Mucosa of gallbladder (tissue), 1 donor: ENCODE results near the gene ADAD2. TPM values are rescaled to one million over a fixed set of nuclear protein-coding genes. Genes with fewer than 3 reads are reported as not detected.
"Not testable (repeated sequence)": the region's sequence is repeated elsewhere in the genome, so short reads cannot be mapped to it uniquely, and the experiment has no call there.

ENCODE experiments used
- DNase-seq: peaks from one replicate; pipeline ENCODE4 v3.0.0-alpha.2; 2020; ENCODE audit warnings: low spot score
- total RNA-seq: library from RNA; stranded (reverse); gene quantifications from one replicate; pipeline ENCODE4 v1.2.1, GENCODE V29; 2021
- donor health status: DM: no; HTN: no; CAD: no.

ADAD2 gene
- total RNA-seq, 1 donor from 2014 or later: 0.60 TPM

- DNase-seq: no peak
Measured at GRCh38 chr16:84195201-84196093, 4.5 kb downstream of the ADAD2 start.

DNA sequence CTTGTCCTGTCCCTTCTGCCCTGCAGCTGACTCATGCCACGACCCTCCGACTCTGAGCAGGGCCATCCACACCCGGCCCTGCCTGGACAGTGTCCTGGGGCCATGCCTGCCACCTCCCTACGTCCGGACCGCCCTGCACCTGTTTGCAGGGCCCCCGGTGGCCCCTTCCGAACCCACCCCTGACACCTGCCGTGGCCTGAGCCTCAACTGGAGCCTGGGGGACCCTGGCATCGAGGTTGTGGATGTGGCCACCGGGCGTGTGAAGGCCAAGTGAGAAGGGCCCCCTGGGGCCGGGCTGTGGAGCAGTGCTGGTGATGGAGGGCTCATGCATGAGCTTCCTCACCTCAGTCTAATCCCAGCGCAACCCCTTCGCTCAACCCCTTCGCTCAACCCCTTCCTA lies 5.1 kb downstream of the ADAD2 start:
- DNase-seq: no peak

DNA sequence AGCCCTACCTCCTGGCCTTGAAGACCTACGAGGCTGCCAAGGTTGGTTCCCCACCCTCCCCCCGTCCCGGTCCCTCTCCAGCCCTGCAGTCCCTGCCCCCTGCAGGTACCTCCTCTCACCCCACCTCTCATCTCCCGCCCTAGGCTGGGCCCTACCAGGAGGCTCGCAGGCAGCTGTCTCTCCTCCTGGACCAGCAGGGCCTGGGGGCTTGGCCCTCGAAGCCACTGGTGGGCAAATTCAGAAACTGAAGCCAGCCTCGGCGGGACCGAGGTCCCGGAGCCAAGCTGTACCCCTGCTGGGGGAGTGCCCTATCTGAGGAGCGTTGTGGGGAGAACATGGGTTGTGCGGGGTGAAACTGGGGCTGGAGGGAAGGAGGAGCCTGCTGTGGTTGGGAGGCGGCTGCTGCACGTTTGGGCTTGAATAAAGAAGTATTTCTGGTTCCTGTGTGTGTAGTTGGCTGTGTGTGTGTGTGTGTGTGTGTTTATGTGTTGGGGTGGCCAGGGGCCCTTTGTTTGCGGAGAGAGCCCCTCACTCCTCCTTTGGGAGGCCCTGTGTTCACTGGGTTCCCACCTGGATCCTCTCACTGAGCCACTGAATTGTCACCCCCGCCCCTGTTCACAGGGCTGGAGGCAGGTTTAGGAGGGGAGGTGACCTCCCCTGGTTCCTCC lies 5.9 kb downstream of the ADAD2 start:
- DNase-seq: no peak

DNA sequence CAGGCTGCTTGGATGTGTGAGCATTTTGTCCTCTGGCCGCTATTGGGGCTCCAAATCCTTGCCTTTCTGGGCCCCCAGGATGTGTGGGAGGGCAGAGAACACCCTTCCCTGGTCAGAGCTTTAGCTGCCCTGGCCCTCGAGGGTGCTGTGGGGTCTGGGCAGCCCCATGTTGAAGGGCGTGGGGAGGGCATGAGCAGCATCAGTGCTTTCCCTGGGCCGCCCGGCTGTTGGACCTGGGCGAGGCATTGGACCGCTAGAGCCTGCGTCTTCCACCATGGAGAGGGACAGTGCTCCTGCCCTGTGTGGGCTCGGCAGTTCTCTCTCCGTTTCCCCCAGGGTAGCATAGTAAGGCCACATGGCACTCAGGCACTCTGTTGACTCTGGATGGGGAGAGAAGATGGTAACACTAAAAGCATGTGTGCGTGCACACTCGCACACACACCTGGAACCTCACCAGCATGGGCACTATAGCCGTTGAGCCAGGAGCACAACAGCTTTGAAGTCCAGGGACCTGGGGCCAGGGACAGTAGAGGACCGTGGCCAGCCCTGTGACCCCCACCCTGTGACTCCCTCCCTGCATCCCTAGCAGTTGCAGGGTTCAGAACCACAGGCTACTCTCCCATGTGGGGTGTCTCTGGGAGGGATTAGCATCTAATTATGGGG lies 6.6 kb downstream of the ADAD2 start:
- DNase-seq: no peak

GRCh38 chr16:84198401-84198800 lies 7.4 kb downstream of the ADAD2 start:
- no peak for DNase-seq

- DNase-seq: no peak
Measured at GRCh38 chr16:84199097-84199496, 8.1 kb downstream of the ADAD2 start.

DNA sequence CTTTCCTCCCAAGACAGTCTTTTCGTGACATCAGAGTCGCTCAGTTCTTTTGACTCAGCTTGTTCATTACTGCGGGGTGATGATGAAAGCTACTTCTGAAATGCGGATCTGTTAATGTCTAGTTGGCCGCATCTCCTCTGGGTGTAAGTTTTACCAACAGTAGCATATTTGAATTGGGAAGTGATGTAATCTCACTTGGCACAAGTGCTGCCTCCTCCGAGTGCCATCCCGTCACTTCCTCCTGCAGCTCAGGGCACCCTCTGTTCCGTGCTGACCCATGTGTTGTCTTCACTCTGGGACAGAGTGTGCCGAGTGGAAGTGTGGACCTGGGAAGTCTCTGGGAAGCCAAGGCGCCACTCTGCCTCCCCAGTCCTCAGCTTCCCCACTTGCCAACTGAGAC lies 8.9 kb downstream of the ADAD2 start:
- no peak for DNase-seq

DNA sequence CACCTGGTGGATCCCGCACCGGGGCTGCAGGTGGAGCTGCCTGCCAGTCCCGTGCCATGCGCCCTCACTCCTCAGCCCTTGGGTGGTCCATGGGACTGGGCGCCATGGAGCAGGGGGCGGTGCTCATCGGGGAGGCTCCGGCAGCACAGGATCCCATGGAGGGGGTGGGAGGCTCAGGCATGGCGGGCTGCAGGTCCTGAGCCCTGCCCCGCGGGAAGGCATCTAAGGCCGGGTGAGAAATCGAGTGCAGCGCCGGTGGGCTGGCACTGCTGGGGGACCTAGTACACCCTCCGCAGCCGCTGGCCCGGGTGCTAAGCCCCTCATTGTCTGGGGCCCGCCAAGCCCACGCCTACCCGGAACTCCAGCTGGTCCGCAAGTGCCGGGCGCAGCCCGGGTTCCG lies 13.6 kb downstream of the ADAD2 start:
- not testable (repeated sequence) for DNase-seq

GRCh38 chr16:84205123-84205522 lies 14.2 kb downstream of the ADAD2 start:
- not testable (repeated sequence) for DNase-seq

GRCh38 chr16:84205976-84206691 lies 15.2 kb downstream of the ADAD2 start:
- DNase-seq: no peak

GRCh38 chr16:84207251-84207650 lies 16.3 kb downstream of the ADAD2 start:
- DNase-seq: no peak

DNA sequence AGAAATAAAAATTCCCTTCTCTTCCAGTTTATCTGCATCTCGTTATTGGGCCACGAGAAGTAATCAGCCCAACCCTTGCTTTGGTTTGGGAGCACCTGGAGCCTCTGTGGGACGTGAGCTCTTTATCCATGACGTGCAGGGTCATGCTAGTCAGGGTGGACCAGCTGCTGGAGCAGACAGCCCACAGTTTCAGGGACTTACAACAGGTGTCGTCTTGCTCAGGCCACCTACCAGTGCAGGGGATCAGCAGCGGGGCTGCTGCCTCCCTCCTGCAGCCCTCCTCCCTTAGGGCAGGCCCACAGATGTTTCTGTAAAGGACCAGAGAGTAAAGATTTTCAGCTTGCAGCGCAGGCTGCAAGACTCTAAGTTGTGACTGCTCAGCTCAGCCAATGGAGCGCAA lies 16.9 kb downstream of the ADAD2 start:
- DNase-seq: no peak

DNA sequence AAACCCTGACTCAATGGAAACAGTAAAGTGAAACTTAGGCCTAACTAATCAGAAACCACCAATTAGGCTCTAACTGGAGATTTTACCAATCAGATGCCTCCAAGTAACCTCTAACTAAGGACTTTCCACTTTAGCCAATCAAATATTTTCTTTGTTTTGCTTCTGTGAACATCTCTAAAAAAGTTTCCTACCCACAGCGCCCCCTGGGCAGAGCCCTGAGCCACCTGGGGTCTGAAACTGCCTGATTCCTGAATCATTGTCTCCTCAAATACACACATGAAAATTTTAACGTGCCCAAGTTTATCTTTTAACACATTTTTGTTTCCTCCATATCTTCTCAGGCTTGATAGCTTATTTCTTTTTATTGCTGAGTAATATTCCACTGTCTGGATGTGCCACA lies 19.0 kb downstream of the ADAD2 start:
- no peak for DNase-seq

GRCh38 chr16:84212154-84212553 lies 21.2 kb downstream of the ADAD2 start:
- no peak for DNase-seq

DNA sequence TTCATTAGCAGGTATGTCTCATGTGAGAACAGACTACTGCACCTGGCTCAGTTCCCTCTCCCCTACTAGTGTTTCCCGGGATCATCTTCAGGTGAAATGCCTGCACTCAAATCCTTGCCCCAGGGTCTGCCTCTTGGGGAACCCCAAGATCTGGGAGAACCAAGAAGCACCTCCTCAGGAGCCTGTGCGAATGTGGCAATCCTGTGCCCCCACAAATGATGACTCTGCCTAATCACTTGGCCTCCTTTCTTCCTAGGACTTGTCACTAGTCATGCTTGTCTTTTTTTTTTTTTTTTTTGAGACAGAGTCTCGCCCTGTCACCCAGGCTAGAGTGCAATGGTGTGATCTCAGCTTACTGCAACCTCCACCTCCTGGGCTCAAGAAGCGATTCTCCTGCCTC lies 21.7 kb downstream of the ADAD2 start:
- no peak for DNase-seq

GRCh38 chr16:84214451-84215066 lies 23.6 kb downstream of the ADAD2 start:
- no peak for DNase-seq

DNA sequence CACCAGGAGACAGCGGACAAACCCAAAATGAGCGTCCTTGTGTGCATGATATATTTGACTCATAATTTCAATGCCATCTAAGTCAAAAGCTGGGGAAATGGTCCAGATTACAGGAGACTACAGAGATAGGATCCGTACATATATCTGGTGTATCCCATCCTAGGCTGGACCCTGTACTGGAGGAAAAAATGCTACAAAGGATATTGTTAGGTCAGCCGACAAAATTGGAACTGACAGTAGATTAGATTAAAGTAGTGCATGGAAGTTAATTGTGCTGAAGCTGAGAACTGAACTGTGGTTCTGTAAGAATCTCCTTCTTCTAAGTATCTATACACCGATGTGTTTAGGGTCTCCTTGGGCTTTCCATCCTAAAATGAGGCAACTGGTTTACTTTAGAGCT lies 24.6 kb downstream of the ADAD2 start:
- DNase-seq: no peak

- DNase-seq: not testable (repeated sequence)
Measured at GRCh38 chr16:84216144-84216543, 25.2 kb downstream of the ADAD2 start.

- no peak for DNase-seq
Measured at GRCh38 chr16:84218176-84218823, 27.3 kb downstream of the ADAD2 start.

GRCh38 chr16:84218956-84219355 lies 28.0 kb downstream of the ADAD2 start:
- DNase-seq: no peak

DNA sequence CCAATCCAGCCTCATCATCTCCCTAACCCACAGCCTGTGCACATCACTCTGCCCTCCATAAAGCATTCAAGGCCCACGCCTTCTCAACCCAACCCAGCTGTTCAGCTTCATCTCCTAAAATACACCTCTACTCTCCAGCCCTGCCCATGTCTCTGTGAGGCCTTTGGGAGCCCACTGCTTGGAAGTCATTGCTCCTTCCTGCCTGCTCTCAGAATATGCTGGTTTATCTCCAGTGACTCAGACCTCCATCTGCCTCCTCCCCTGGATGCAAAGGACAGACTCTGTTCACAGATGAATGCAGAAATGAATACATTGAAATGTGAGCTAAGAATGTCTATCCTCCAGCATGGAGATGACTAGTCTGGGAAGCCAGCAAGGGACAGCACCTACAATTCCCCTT lies 29.9 kb downstream of the ADAD2 start:
- DNase-seq: no peak
